SKM-1 (cell line): Measurements from ENCODE around the gene CREB3L1.
"Not testable (repeated sequence)": the region's sequence is repeated elsewhere in the genome, so short reads cannot be mapped to it uniquely, and the experiment has no call there.

Experiments used
- DNase-seq: peaks from one replicate; lab custom pipeline; 2025; ENCODE audit not compliant: unreplicated experiment; lab: John Stamatoyannopoulos, UW

The CREB3L1 gene

DNA sequence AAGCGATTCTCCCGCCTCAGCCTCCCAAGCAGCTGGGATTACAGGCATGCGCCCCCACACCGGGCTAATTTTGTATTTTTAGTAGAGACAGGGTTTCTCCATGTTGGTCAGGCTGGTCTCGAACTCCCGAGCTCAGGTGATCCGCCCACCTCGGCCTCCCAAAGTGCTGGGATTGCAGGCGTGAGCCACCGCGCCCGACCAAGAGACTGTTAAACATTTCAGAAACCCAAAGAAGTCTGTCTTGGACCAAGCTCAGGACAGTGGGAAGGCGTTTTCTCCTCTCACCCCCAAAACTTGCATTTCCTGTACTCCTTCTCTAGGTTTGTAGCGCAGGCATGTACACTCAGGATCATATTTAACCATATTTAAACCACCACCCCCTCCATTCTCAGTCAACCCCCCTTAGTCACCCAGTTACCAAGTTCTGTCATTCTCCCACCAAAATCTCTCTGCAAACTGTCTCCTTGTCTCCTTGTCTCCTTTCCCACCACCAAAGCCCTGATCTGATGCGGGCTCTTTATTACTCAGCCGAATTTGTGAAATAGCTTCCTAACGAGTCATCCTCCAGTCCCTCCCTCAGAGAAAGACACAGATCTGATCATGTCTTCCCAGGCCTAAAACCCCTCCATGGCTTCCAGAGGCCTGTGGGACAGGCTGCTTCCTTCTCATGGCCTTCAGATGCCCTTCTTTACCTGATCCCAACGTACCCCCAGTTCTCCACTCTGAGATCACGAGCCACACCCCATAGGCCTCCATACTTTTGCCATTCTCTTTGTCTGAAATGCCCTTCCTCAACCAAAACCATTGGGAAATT is 29.0 kb upstream of the CREB3L1 start:
- DNase-seq, result no peak

DNA sequence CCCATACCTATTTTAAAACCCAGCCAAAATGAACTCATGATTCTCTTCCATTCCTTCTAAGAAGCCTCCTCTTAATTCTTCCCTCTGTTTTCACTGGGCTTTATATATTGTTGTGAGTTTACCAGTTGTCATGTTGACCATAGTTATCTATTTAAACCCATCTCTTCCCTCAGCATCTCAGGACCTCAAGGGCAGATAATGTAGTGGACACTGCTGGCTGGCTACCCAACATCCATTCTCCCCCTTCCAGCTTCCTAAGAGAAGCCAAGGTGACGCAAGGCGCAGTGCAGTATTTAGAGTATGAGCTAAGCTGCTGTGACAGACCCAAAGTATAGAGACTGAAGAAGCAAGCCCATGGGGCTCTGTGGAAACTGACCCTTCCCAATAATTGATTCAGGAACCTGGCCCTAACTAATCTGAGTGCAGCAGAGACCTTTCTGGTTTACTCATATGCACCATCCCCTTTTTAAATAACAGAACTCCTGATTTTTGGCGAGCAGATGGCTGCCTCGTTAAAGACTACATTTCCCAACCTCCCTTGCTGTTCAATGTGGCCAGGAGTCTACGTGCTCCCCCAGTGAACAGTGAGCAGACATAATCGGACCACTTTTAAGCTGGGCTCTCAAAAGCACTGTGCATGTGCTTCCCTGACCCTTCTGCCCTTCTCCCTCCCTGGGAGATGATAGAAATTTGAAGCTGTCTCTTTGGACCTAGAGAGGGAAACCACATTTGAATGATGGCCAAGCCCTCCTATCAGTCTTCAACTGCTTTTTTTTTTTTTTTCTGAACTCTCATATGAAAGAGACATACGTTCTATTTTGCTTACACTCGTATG is 28.1 kb upstream of the CREB3L1 start:
- DNase-seq, result no peak

GRCh38 chr11:46249938-46250744 is 27.3 kb upstream of the CREB3L1 start:
- no peak for DNase-seq

GRCh38 chr11:46250745-46251052 is 26.8 kb upstream of the CREB3L1 start:
- no peak for DNase-seq

DNA sequence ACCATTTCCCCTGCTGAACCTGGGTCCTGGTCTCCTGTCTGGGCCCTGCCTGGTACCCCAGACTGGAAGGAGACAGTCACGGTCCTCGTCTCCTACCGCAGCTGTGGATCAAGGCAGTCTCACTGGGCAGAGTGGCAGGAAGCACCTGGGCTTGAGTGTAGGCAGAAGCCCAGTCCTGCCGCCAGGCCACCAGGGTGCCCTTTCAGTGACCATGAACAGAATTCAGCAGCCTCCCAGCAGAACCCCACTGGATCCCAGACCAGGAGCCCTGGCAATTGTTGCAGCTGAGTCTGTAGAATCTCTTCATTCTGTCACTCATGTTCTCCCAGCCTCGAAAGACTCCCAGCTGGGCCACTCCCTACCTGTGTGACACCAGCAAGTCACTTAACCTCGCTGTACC is 25.5 kb upstream of the CREB3L1 start:
- DNase-seq, result no peak

GRCh38 chr11:46252373-46252914 is 25.0 kb upstream of the CREB3L1 start:
- DNase-seq, result no peak

DNA sequence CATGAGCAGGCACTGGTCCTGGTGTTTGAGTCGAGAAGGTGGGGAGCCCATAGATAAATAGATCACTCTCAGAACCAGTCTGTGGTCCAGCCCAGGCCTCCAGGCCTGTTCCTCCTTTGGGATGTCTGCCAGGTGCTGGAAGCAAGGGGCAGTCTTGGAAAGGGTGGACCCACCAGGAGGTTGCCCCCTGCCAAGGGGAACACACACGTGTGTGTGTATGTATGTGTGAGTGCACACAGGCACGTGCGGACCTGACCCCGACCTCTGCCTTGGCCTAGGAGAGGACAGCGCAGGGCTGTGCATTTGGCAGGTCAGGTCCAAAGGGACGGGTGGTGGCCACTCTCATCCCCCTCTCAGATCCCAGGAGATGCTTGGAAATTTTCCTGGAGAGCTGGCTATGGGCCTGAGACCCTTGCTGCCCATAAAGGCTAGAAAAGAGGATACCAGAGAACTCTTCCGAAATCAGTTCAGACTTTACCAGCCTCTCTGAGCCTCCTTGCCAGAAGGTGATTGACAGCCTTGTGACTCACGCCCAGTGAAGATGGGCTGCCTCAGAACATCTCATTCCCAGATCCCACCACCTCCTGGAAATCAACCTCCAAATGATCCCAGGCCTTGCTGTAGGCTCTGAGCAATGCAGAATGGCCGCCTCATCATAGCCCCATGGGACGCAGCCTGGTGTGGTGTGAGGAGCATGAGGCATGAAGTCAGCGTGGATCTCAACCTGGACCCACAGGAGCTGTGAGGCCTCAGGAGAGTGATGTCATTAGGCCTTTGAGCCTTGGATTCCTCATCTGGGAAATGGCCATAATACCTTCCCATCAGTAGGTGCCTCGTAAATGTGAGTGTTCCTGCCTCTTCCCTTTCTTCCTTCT is 24.0 kb upstream of the CREB3L1 start:
- no peak for DNase-seq

- no peak for DNase-seq
Observed at GRCh38 chr11:46254133-46254491, 23.4 kb upstream of the CREB3L1 start.

- no peak for DNase-seq
Observed at GRCh38 chr11:46256540-46257001, 20.9 kb upstream of the CREB3L1 start.

GRCh38 chr11:46259347-46259746 is 18.1 kb upstream of the CREB3L1 start:
- not testable (repeated sequence) for DNase-seq

GRCh38 chr11:46259971-46260560 is 17.4 kb upstream of the CREB3L1 start:
- DNase-seq, result no peak

DNA sequence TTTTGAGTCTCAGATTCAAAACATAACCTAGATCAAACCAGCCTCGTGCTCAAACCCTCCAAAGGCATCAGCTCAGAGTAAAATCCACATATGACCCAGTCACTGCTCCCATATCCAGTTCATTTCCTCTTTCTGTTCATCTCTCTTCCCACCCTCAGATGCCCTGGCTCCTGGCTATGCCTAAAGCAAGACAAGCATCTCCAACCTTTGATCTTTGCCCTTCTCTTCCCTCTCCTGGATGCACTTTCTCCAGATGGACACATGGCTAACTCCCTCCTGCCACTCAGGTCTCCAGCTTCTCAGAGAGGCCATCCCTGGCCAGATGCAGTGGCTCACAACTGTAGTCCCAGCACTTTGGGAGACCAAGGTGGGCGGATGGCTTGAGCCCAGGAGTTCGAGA is 14.3 kb upstream of the CREB3L1 start:
- no peak for DNase-seq

DNA sequence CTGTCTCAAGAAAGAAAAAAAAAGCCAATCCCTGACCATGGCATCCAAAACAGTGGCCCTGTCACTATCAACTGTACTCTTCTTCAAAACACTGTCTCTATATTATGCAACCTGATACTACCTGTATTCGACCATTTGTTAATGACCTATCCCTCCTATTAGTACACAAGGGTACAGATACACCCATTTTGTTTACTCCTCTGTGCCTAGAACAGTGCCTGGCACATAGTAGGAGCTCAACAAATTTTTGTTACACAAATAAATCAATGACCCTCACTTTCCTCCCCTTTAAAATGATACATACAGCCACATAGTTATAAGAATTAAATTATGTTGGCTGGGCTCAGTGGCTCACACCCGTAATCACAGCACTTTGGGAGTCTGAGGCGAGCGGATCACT is 13.4 kb upstream of the CREB3L1 start:
- no peak for DNase-seq

GRCh38 chr11:46264976-46265375 is 12.5 kb upstream of the CREB3L1 start:
- DNase-seq, result no peak

DNA sequence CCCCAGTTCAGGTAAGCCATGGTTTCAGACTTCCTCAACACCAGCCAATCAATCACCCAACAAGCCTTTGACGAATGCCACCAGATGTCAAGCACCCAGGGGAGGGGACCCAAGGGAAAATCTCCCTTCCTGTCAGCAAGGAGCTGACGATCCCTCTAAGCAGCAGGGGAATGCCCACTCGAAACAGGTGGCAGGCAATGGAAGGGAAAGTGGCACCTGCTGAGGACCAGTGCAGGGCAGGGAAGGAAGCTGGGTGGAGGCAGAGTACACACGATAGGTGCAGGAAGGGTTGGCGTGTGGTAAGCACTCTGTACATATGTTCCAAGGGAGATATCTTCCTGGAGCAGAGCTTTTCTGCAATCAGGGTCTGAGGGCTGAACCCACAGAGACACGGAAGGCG is 11.7 kb upstream of the CREB3L1 start:
- DNase-seq, result no peak

DNA sequence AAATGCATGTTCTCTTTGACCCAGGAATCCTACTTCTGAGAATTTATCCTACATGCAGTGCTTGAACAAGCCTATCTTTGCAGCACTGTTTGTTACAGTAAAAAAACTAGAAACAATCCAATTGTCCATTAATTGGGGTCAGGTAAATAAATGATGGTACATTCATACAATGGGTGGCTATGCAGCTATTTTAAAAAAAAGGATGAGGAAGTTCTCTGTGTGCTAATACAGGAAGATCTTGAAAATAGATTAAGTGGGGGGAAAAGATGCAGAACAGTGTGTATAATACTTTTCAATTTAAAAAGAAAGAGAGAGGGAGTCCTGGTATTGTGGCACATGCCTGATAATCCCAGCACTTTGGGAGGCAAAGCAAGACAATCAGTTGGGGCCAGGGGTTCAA is 9.5 kb upstream of the CREB3L1 start:
- DNase-seq, result no peak

- DNase-seq, result no peak
Observed at GRCh38 chr11:46270684-46271083, 6.8 kb upstream of the CREB3L1 start.

GRCh38 chr11:46271407-46271806 is 6.1 kb upstream of the CREB3L1 start:
- no peak for DNase-seq

- no peak for DNase-seq
Observed at GRCh38 chr11:46271875-46272815, 5.3 kb upstream of the CREB3L1 start.
